GM23248 (cell line): ENCODE results near the gene IFNA1.

Source experiments
- EZH2 ChIP-seq: fragments of 200-600 bp; sonication (generic); IDR thresholded peaks from 2 replicates; pipeline ENCODE4 v1.6.1; 2018; ENCODE audit warnings: antibody characterized with exemption, mild to moderate bottlenecking; ENCODE audit not compliant: insufficient read depth, poor library complexity, severe bottlenecking
- EZH2phosphoT487 ChIP-seq: fragments of 200-600 bp; sonication (generic); IDR thresholded peaks from 2 replicates; pipeline ENCODE4 v1.6.1; 2018; ENCODE audit warnings: antibody characterized with exemption, moderate library complexity, mild to moderate bottlenecking, low read depth; ENCODE audit not compliant: insufficient read depth

GRCh38 chr9:21399956-21400355, 40.3 kb upstream of the IFNA1 start:
- TF ChIP-seq EZH2 (no peak), EZH2phosphoT487 (no peak)
